ENCODE data around the gene SLC6A1.

DNA sequence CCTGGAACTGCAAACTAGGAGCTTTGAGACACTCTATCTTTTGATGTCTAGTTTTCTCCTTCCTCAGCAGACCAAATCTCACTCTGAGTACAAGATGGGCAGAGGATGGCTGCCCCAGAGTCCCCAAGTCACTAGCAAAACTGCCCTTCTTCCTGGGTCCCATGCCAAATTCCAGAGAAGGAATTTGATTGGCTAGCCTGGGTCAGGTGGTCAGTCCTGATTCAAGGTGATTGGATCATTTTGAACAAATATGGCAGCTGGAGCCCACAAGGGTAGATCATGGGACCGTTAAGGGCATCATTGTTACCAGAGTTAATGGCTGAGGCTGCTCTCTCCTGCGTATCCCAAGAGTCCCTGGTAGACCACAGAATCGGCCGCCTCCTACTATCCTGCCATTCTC, 21.7 kb downstream of the SLC6A1 start:
- TF ChIP-seq YY1 (IDR thresholded peaks at IDR 0.05; ENCODE audit: insufficient read depth, insufficient read length) (no peak), SUZ12 (IDR thresholded peaks at IDR 0.05; ENCODE audit: extremely low read depth, insufficient read depth, insufficient read length) (no peak)
